Hematopoietic multipotent progenitor cell treated with erythropoietin and hydrocortisone succinate and interleukin-3 and kit ligand, for 4 days (in vitro differentiated cells): ENCODE data around the gene INSYN2B.

Experiments used
- DNase-seq: peaks from one replicate; pipeline ENCODE4 v3.0.0-alpha.2; 2015

The INSYN2B gene

DNA sequence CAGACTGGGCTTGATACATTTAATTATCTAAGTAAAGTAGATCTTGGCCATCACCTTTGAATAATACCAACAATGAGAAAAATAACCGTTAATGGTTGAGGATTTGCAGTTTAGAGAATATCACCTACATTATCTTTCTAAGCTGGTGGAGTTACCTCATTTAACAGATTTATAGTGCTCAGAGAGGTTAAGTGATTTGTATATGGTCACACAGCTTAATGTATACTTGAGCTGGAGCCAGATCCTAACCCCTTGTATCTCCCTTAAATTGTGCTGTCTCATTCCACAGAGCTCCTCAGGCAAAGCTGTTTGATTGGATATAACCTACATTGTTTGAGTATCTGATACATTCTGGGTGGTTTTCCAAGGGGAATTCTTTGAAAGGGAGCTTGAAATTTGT is 57.8 kb downstream of the INSYN2B start:
- DNase-seq, result no peak

- DNase-seq, result no peak
Observed at GRCh38 chr5:169921949-169922348, 58.3 kb downstream of the INSYN2B start.

GRCh38 chr5:169921384-169921783 is 58.9 kb downstream of the INSYN2B start:
- DNase-seq, result no peak

DNA sequence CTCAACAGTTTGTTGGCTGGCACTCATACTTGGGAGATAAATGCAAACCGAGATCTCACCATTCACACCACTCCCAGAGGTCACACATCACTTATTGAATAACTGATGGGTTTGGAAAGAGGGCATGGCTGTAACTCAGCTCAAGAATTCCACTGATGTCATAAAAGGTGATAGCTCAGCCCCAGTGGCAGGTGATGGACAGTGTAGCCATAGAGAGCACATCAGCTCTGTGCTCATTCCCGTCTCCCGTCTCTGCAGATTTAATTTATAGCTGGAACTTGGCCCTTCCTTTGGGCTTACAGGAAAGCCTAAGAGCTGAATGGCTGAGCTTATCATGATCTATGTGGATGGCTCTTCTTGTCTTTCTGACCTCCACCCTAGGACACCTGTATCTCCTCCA is 59.8 kb downstream of the INSYN2B start:
- no peak for DNase-seq

GRCh38 chr5:169918228-169918627 is 62.1 kb downstream of the INSYN2B start:
- DNase-seq, result no peak

- DNase-seq, result no peak
Observed at GRCh38 chr5:169917500-169917899, 62.8 kb downstream of the INSYN2B start.

- DNase-seq, result no peak
Observed at GRCh38 chr5:169914766-169915165, 65.5 kb downstream of the INSYN2B start.

GRCh38 chr5:169913479-169913878 is 66.8 kb downstream of the INSYN2B start:
- no peak for DNase-seq

DNA sequence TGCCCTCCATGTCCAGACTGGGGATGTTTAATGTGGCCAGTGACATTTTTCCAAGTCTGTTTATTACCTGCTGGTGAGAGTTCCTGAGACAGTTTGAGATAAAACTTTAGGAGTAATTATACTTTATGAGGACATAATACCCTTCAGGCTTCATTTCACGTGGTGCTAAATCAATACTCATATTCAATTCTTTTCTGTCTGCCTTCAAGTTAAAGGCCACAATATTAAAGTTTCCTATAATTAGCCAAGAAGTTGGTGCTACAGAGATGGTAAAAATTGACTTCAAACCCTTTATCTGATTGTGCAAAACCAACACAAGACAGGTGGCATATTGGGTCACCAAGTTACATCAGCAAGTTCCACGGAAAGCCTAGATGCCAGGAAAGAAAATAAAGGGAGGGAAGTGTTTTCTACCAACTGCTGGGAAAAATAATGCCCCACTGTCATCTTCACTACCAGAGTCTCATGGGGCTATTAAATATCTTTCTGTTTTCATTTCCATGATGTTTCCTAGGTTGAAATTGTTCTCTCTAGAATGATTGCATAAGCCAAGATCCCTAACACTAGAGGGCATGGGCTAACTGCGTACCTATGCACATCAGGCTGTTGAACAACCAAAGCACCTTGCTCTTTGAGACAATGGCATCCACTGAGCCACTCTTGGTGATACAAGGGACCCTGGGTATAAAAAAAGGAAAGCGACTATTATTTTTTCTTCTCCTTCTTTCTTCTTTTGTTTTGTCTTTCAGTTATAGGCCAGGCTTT is 68.7 kb downstream of the INSYN2B start:
- DNase-seq, result no peak

- DNase-seq, result no peak
Observed at GRCh38 chr5:169910393-169910792, 69.9 kb downstream of the INSYN2B start.

DNA sequence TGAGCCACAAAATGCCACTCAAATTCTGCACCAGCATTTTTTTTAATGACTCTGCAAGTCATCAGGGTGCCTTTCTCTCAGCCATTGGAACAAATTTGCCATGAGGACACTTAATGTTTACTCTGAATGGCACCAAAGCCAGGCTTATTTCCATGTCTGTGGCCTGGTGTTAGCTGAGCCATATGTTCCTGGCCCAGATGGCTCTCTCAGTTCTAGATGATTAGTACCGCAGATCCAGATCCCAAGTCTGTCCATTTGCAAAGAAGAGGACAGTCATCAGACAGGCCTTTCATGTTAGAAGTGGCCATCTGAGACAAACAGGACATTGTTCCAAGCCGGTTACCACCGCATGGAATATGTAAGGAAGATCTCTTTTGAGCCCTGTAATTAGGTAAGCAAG is 70.3 kb downstream of the INSYN2B start:
- no peak for DNase-seq

GRCh38 chr5:169908864-169909263 is 71.4 kb downstream of the INSYN2B start:
- no peak for DNase-seq

- DNase-seq, result no peak
Observed at GRCh38 chr5:169906745-169907649, 73.3 kb downstream of the INSYN2B start.

- no peak for DNase-seq
Observed at GRCh38 chr5:169905017-169905416, 75.3 kb downstream of the INSYN2B start.

DNA sequence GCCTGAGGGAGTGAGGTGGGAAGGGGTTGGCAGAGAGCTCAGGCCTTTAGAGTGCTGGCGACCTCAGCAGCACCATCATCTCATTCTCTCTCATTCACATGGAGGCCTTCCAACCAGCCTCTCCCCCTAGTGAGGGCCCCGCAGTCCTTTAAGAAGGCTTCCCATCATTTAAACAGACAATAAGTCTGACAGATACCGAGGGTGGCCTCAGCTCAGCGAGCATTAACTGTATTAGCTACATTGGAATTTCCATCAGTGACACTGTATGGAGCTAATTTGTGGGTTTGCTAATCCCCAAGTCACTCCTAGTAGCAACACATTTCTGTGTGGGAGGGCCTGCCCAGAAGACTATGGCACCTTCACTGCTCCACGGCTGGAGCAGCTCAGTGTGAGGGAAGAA is 75.8 kb downstream of the INSYN2B start:
- DNase-seq, result no peak

DNA sequence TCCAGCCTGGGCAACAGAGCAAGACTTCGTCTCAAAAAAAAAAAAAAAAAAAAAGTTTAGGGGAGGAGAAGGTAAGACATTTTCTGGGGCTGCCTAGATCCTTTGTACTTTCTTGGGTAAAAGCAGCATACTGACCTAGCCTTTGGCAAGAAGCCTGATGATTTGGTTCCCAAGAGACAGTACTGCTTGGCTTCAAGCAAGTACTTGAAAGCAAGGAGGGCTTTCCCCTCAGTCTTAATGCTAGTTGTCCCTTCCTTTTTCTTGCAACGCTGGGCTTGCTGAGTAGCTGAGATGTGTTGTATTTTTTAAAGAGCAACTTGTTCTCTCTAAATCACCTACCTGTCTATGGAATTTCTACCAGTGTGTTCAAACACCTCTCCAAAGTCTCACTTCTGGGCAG is 76.2 kb downstream of the INSYN2B start:
- no peak for DNase-seq

DNA sequence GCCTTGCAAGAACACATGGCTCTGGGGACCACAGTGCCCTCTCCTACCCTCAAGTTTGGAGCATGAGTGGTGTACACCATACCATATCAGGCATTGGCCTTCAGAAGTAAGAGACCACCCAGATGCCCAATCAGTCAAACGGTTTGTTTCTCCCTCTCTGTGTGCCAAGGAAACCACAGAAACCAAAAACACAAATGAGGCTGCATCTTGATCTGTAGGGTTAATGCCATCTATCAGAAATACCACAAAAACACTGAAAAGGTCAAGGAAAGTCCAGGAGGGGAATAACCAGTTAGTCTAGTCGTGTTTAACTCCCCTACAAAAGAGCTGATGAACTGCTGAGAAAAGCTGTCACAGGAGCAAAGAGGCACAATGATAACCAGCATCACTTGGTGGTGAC is 78.4 kb downstream of the INSYN2B start:
- DNase-seq, result peak; percentile 43

DNA sequence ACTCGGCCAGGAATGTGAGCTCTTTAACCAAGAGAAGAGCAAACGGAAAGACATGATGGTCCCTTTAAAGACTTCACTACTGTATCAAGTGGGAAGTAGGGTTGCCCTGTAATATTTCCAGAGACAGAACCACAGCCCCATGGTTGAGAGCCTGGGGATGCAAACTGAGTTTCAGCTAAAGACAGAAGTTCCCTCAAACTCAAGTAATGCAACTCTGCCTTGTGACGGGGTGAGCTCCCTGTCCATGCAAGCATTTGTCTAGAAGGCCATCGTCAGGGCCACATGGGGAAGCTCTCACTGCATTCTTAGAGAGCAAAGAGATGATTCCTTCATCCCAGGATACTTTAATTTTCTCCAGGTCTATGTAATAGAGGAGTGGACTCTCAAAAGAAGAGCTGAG is 82.8 kb downstream of the INSYN2B start:
- DNase-seq, result no peak

DNA sequence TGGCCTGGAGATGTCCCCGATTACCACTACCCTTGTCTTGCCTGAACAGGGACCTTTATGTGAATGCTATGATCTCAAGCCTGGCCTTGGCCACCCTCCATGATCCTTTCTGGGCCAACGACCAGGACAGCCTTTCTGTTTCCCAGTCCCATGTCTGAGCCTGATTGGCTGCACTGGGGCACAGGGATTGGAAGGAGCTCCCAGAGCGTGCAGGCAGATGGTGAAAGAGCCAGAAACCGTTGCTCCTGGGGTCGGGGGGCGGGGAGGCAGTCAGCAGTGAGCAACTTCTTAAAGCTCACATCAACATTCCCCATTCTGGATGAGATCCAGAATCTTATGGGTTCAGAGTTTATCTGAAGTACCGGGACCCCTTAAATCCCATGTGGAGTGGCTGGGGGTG is 84.4 kb downstream of the INSYN2B start:
- DNase-seq, result no peak

DNA sequence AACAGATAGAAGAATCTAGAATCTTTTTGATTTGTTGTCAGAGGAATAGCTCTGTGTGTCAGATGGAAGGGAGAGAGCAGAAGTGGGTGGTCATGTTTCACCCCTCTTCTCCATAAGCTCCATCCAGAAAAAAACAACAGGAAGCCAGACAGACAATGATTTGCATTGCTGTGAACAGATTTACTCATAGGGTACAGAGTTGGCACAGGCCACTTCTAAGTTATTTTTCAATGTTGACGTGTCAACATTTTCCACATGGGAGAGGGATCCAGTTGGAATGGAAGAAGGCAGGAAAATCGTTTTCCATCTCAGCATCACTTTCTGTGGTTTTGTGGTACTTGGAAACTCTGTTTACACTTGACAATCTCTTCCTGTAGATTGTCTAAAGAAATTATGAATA is 86.7 kb downstream of the INSYN2B start:
- no peak for DNase-seq

- no peak for DNase-seq
Observed at GRCh38 chr5:169893010-169893409, 87.3 kb downstream of the INSYN2B start.

DNA sequence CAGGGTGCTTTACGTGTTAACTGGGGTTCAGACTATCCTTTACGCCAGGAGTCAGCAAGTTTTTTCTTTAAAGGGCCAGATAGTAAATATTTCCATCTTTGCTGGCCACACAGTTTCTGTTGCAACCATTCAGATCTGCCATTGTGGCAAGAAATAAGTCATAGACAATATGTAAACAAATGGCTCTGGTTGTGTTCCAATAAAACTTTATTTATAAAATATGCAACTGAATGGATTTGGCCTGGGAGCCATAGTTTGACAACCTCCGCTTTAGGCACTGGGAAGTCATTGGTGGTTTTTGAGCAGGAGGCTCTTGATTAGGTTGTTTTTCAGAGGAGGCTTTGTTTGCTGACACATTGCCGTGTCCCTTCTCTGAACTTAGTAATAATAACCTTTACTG is 90.7 kb downstream of the INSYN2B start:
- no peak for DNase-seq

- DNase-seq, result no peak
Observed at GRCh38 chr5:169886677-169887076, 93.6 kb downstream of the INSYN2B start.

- no peak for DNase-seq
Observed at GRCh38 chr5:169886033-169886432, 94.3 kb downstream of the INSYN2B start.
